Pancreas (tissue), 10 donors: Measurements from ENCODE around the gene DDAH2. TPM values are rescaled to one million over a fixed set of nuclear protein-coding genes. Genes with fewer than 3 reads are reported as not detected.
A peak's percentile ranks its signal among the peaks of the same experiment; 100 is the strongest.

Source experiments
- ATAC-seq, 4 donors: fragments of 200-7000 bp; cut with Tn5 transposase; one replicate each; pipeline versions ENCODE4 v1.8.0 to v1.9.1; 2020; ENCODE audit warnings: mild to moderate bottlenecking in 4 of 4, moderate library complexity in 4 of 4
- DNase-seq, 6 donors: peaks; one replicate each; pipeline ENCODE4 v3.0.0-alpha.2; 2020
- FAIRE-seq: peaks from 2 replicates; lab custom pipeline; 2012; peaks lifted over from hg19 to GRCh38; lab: Jason Lieb, UNC
- H3K27ac ChIP-seq, 4 donors: fragments of 200-600 bp; sonication (generic); 1 replicate in 3 of 4; 2 replicates in 1 of 4; pipeline versions ENCODE4 v1.5.0 to v1.8.0; 2020
- H3K27me3 ChIP-seq, 4 donors: fragments of 200-600 bp; one replicate each; pipeline ENCODE4 v1.8.0; 2021
- H3K36me3 ChIP-seq, 3 donors: fragments of 200-600 bp; sonication (generic) in 1 of 3; one replicate each; pipeline versions ENCODE4 v1.5.0 to v1.8.0; 2020 to 2021
- H3K4me1 ChIP-seq, 3 donors: fragments of 200-600 bp; one replicate each; pipeline ENCODE4 v1.8.0; 2021
- H3K4me3 ChIP-seq, 4 donors: fragments of 200-600 bp; sonication (generic) in 2 of 4; one replicate each; pipeline versions ENCODE4 v1.5.0 to v1.8.0; 2020 to 2021
- H3K9me3 ChIP-seq, 4 donors: fragments of 200-600 bp; one replicate each; pipeline ENCODE4 v1.8.0; 2021
- WGBS, 2 donors: extraction: QIAGEN DNeasy Blood & Tissue Kit; methylation state at CpG; one replicate each; pipeline ENCODE4 v1.1.7; 2013; 5-methylcytosine and 5-hydroxymethylcytosine counted together
- intact Hi-C, 3 donors: fragments of 100-400 bp; cut with DNase I; formaldehyde crosslinking; loops; one replicate each; pipeline versions ENCODE4 v1.11.1 to v1.14.2; 2022
- polyA plus RNA-seq, 2 donors: library from polyadenylated mRNA; stranded (reverse); fragments of 200-250 nt; gene quantifications; one replicate each; pipeline ENCODE4 v1.2.3, GENCODE V29; 2013
- total RNA-seq, 6 donors: library from RNA; stranded (reverse); fragmentation: NEBNext Ultra II Directional in 4 of 6; extraction: Animal tissue kit (Norgen Biotek cat#: 25700) in 4 of 6; gene quantifications; one replicate each; pipeline versions ENCODE4 v1.2.1 to v1.2.4, GENCODE V29; 2021 to 2023
- TF ChIP-seq, protein P1 (sequence below), 4 donors: fragments of 200-600 bp; sonication (generic) in 3 of 4; IDR thresholded peaks; one replicate each; pipeline versions ENCODE4 v1.5.0 to v1.8.0; 2021; ENCODE audit warnings: antibody characterized with exemption in 4 of 4
- donor health status: healthy with polysubstance abuse.
- donor health status: DM: no; HTN: no; CAD: no; lungs with moderate emphysema.
- donor health status: DM: no; HTN: no; CAD: no.
- donor health status: control.
- donor health status: control.
- donor health status: Bipolar disorder and iron deficiency.
- donor health status: DM: yes; HTN: yes; CAD: no.
- donor health status: DM: no; HTN: no; CAD: no.
- donor health status: DM: no; HTN: no; CAD: no.
- donor health status: DM: yes; HTN: yes; CAD: no.

The DDAH2 gene
- total and polyA plus RNA-seq, 8 donors, result 6.5 to 68.8 (median 18.2) TPM

DNA sequence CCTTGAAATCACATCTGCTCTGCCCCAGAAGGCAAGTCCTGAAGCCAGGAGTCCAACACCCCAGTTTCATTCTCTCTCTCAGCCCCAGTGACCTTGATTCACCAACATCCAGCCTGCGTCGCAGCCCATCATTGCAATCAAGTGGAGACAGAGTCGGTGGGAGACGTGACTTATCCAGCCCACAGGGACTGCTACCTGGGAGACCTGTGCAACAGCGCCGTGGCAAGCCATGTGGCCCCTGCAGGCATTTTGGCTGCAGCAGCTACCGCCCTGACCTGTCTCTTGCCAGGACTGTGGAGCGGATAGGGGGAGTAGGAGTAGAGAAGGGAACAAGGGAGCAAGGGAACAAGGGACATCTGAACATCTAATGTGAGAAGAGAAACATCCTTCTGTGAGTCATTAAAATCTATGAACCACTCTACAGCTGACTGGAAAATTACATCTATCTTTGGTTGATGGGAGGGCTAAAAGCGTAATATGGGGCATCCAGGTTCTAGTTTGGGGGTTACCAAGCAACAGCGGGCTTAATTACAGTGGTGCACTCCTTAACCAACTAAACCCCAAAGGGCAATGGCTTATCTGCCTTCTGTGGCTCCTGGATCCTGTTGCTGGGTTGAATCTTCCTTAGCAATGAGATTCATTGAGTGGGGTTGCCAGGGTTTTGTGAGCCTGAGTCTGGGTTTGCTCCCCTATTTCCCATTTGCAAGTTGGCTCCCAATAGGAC lies 11.4 kb downstream of the DDAH2 start:
- Histone ChIP-seq H3K27ac (no peak overlapping the region), H3K36me3 (no peaks in the 10 kb centered on the region), H3K4me3 (no peak overlapping the region), H3K4me1 (no peaks in the 10 kb centered on the region), H3K27me3 (no peaks in the 10 kb centered on the region), H3K9me3 (no peaks in the 10 kb centered on the region)
- no peak for DNase-seq
- TF ChIP-seq, protein P1, sequence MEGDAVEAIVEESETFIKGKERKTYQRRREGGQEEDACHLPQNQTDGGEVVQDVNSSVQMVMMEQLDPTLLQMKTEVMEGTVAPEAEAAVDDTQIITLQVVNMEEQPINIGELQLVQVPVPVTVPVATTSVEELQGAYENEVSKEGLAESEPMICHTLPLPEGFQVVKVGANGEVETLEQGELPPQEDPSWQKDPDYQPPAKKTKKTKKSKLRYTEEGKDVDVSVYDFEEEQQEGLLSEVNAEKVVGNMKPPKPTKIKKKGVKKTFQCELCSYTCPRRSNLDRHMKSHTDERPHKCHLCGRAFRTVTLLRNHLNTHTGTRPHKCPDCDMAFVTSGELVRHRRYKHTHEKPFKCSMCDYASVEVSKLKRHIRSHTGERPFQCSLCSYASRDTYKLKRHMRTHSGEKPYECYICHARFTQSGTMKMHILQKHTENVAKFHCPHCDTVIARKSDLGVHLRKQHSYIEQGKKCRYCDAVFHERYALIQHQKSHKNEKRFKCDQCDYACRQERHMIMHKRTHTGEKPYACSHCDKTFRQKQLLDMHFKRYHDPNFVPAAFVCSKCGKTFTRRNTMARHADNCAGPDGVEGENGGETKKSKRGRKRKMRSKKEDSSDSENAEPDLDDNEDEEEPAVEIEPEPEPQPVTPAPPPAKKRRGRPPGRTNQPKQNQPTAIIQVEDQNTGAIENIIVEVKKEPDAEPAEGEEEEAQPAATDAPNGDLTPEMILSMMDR (IDR thresholded peaks at IDR 0.05), result no peak
- no peak for FAIRE-seq
- peak in 3 of 4 donors; percentile 67 to 73 (median 72) for ATAC-seq
- WGBS, 2 donors, result 62% methylated on average over 10 of the region's 10 CpGs
- intact Hi-C loops, result no loop called here

GRCh38 chr6:31715022-31715958 lies 13.8 kb downstream of the DDAH2 start, which contains the start of gene LY6G6D:
Gene LY6G6D, plus strand, starts transcription at chr6:31715348. Its CDS starts 8 bp downstream, at chr6:31715356.
- Histone ChIP-seq H3K4me3 (no peak within 1 kb of the TSS), H3K4me1 (no peaks in the 10 kb centered on the region), H3K36me3 (no peaks in the 10 kb centered on the region), H3K27me3 (no peaks in the 10 kb centered on the region), H3K9me3 (no peaks in the 10 kb centered on the region), H3K27ac (no peak within 1 kb of the TSS)
- ATAC-seq (no peak), FAIRE-seq (no peak), DNase-seq (no peak)
- 72 to 78% methylated on average over 16 of the region's 16 CpGs for WGBS, 2 donors
- intact Hi-C loops, result no loop called here
- TF ChIP-seq, protein P1 (IDR thresholded peaks at IDR 0.05), result no peak

DNA sequence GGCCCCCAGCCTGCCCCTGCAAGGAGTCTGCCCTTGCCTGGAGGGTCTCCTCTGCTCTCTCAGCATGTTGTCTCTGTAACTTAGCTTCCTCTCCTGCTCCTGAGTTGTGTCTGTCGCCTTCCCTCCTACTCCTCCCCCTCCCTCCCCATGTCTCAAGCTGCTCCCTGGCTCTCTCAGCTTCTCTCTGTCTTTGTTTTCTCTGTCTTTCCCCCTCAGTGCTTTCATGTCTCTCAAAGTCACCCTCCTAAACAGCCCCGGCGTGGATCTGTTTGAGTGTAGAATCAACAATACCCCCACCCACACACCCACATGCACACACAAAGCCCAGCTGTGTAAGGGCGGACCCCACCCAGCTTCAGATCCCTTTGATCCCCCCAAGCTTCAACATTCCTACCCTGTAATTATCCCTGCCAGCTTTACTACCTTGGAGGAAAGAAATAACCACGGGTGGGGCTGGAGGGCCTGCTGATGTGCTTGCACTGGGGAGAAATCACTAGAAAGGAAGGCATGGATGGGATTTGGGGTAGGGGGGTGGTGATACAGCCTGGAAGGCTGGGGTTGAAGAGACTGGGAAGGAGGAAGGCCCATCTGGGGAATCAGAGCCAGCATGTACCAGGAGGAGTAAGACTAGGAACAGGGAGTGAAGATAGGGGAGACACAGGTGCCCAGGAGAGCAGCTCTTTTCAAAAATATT lies 15.0 kb downstream of the DDAH2 start:
- Histone ChIP-seq H3K36me3 (no peaks in the 10 kb centered on the region), H3K27ac (no peak overlapping the region), H3K27me3 (no peaks in the 10 kb centered on the region), H3K9me3 (no peaks in the 10 kb centered on the region), H3K4me1 (no peaks in the 10 kb centered on the region), H3K4me3 (no peak overlapping the region)
- TF ChIP-seq, protein P1 (IDR thresholded peaks at IDR 0.05), result no peak
- FAIRE-seq (no peak), ATAC-seq (no peak), DNase-seq (no peak)
- intact Hi-C loops, result no loop called here
- WGBS, 2 donors, result 40 to 50% methylated on average over 5 of the region's 5 CpGs

- intact Hi-C loops, result no loop called here
- ATAC-seq (no peak), FAIRE-seq (no peak), DNase-seq (no peak)
- Histone ChIP-seq H3K36me3 (no peaks in the 10 kb centered on the region), H3K4me1 (no peaks in the 10 kb centered on the region), H3K27ac (no peak overlapping the region), H3K4me3 (no peak overlapping the region), H3K9me3 (no peaks in the 10 kb centered on the region), H3K27me3 (no peaks in the 10 kb centered on the region)
- TF ChIP-seq, protein P1 (IDR thresholded peaks at IDR 0.05), result no peak
- WGBS, 2 donors, result 72 to 75% methylated on average over 4 of the region's 4 CpGs
These were observed 15.6 kb downstream of the DDAH2 start for GRCh38 chr6:31713465-31713864.
